Activated CD8-positive, alpha-beta memory T cell treated with anti-CD3 and anti-CD28 coated beads for 36 hours (primary cell): ENCODE data around the gene NME7. TPM values are rescaled to one million over a fixed set of nuclear protein-coding genes. Genes with fewer than 3 reads are reported as not detected.

ENCODE experiments used
- CTCF ChIA-PET: fragments of 350-600 bp; sonication (Branson Sonifier 250); formaldehyde crosslinking; loops from one replicate; lab custom pipeline; 2021; ENCODE audit warnings: antibody characterized with exemption; lab: Charles Lee
- POLR2A ChIA-PET: fragments of 350-600 bp; sonication (Branson Sonifier 250); formaldehyde crosslinking; loops from one replicate; lab custom pipeline; 2021; ENCODE audit warnings: antibody characterized with exemption; lab: Charles Lee
- total RNA-seq, 2 experiments: library from RNA; stranded (reverse); gene quantifications; one replicate each; pipeline ENCODE4 v1.2.3, GENCODE V29; 2021

The NME7 gene
- total RNA-seq, 2 experiments from 2014 or later, result 25.4 to 27.0 TPM

GRCh38 chr1:169105087-169105433, 262.5 kb downstream of the NME7 start:
- ChIA-PET POLR2A (no interaction called here), CTCF (interaction anchor here (1.4 kb wide), 1 partner anchor 10 kb away, joined by 5 read pairs; no protein-coding TSS in a partner anchor)

GRCh38 chr1:169103480-169103893, 264.1 kb downstream of the NME7 start:
- POLR2A ChIA-PET, result no interaction called here
- CTCF ChIA-PET, result no interaction called here

GRCh38 chr1:169103002-169103401, 264.6 kb downstream of the NME7 start:
- ChIA-PET POLR2A (no interaction called here), CTCF (no interaction called here)

GRCh38 chr1:169102567-169102966, 265.0 kb downstream of the NME7 start:
- ChIA-PET CTCF (no interaction called here), POLR2A (no interaction called here)

DNA sequence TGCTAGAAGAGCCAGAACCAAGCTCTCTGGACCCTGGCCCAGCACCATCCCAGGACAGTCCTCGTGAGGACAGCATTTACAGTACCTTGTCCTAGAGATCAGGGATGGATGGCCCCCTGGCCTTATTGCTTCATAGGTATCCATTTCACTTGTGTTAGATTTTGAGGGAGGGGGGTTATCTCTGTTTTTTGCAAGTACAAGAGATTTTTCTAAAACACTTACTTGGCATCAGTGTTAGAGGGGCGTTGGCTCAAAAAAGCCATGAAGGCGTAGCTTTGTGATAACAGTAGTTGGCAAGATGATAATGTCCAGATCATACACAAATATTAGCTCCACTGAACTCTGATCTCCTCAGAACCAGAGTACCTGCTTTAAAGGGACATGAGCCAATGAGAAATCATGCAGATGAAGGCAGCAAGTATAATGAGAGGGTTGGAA, 266.9 kb downstream of the NME7 start:
- CTCF ChIA-PET, result no interaction called here
- POLR2A ChIA-PET, result no interaction called here

- ChIA-PET CTCF (no interaction called here), POLR2A (no interaction called here)
Observed at GRCh38 chr1:169100208-169100607, 267.4 kb downstream of the NME7 start.

DNA sequence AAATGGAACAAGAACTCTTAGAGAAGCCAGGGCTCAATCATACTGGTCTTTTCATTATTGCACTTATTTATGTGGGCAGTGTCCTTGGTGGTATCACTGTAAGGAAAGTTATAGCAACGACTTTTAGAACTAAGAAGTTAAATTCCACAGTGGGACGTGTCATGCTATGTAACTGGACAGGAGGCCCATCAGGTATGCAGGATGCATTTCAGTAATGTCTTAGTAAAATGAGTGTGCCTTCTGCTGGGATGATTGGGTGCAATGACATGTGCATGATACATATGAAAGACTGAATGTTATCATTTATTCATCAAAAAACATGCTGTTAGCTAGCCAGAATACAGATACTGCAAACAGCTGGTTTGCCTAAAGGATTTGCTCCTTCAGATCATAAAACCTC, 268.0 kb downstream of the NME7 start:
- ChIA-PET POLR2A (no interaction called here), CTCF (no interaction called here)

GRCh38 chr1:169098380-169098779, 269.2 kb downstream of the NME7 start:
- ChIA-PET CTCF (no interaction called here), POLR2A (no interaction called here)

DNA sequence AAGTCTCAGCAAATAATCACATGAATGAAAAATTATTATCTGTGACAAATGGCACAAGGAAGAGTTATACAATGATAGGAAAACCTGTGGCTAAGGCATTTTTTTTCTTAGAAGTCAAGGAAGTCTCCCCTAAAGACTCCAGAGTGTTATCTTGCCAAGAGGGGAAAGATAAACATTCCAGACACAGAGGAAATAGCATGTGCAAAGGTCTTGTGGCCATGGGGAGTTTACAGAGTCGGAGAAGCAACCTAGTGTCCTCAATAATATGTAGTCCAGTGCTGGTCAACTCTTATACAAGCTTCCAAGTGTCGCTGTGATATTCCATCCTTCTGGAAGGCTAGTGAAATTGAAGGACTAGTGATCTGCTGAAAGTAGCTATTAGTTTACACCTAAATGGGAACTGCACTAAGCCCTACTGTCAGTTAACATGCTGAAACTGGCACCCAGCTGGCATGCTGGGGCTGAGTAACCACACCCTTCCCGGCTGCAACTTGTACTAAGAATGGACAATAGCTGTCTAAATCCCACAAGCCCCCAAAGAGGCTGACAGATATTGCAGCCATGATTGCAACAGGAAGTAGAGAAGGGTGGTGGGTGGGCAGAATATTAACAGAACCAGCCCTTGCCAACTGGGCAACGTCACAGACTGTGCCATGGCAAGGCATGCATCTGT, 272.6 kb downstream of the NME7 start:
- ChIA-PET CTCF (interaction anchor here (1.5 kb wide), 1 partner anchor 11 kb away, joined by 5 read pairs; no protein-coding TSS in a partner anchor), POLR2A (no interaction called here)

DNA sequence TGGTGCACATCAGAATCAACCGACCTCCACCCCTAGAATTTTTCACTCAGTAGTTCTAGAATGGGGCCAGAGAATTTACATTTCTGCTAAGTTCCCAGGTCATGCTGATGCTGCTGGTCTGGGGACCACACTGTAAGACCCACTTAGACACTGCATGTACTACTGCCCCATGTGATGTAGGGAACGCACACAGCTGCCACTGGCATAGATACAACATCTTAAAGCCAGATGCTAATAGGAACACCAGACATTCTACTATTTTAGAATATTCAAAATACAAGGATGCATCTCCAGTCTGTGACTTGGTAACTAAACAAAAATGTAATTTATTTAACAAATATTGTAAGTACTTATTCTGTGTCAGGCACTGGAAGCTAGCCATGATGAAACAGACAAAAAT, 275.2 kb downstream of the NME7 start:
- CTCF ChIA-PET, result no interaction called here
- POLR2A ChIA-PET, result no interaction called here

GRCh38 chr1:169091480-169091941, 276.1 kb downstream of the NME7 start:
- ChIA-PET POLR2A (no interaction called here), CTCF (no interaction called here)

DNA sequence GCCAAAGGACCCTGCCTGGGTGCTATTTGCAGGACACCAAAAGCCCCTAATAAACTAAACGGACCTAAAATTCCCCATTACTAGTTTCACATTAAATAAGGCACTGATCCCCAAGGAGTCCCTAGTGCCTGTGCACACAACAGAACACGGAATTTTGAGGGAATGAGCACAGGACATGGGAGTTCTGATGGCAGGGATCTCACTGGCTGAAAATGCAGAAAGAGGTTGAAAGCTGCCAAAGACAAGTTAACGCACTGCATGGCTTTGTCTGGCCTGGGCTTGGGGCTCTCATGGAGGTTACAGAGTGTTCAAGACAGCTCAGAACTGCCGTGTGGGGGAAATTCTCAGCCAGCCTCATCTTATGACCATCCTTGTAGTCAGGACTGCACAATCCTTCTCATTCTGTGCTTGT, 276.7 kb downstream of the NME7 start:
- ChIA-PET POLR2A (no interaction called here), CTCF (interaction anchor here (2.0 kb wide), 1 partner anchor 12 kb away, joined by 6 read pairs; no protein-coding TSS in a partner anchor)

DNA sequence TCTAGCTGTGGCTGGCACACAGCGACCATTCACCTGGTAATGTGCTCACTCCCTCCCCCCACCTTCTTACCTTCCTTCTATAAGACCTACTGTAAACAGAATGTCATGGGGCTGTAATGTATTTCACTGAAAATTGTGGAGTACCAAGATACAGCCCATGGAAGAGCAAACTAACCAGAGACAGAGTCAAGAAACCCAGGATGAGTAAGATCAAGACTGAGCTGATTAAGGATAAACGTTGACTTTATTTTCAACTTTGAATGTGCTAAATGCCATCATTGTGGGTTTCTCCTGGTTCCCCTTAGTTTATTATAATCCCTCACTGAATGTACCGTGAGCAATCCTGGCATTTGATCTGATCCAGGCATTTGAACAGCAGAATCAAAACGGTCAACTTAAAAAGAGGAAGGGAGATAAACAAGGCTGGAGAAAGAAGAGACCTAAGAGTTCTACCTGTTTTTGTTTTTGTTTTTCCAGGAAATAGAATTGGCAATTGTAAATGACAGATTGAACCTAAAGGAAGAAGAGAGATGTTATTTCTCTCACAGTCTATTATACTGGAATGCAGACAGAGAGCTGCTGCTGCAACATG, 277.2 kb downstream of the NME7 start:
- CTCF ChIA-PET, result interaction anchor here (2.0 kb wide), 1 partner anchor 11 kb away, joined by 6 read pairs; no protein-coding TSS in a partner anchor

DNA sequence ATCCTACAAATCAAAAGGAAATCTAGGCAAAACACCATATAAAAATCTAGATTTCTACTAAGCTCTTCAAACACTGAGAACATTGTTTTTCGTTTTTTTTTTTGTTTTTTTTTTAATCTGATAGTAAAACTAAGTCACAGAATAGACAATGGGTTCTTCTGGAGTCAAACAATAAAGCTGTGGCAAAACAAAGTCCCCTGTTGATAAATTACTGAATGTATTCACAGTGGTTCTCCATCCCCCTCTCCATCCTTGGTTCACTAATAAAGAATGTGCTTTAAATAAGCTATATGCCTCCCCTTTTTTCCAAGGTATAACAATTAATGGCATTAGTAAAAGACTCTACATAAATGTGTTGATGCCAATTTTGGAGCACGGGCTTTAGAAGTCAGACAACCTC, 277.8 kb downstream of the NME7 start:
- ChIA-PET POLR2A (interaction anchor here (0.6 kb wide), 1 partner anchor 23 kb away, joined by 5 read pairs; no protein-coding TSS in a partner anchor), CTCF (interaction anchor here (2.0 kb wide), 1 partner anchor 11 kb away, joined by 6 read pairs; no protein-coding TSS in a partner anchor)

More for the DNA sequence above, 277.2 kb downstream of the NME7 start:
- POLR2A ChIA-PET, result no interaction called here

GRCh38 chr1:169087876-169088275, 279.7 kb downstream of the NME7 start:
- ChIA-PET CTCF (interaction anchor here (1.1 kb wide), 1 partner anchor 484 kb away, joined by 3 read pairs; no protein-coding TSS in a partner anchor), POLR2A (no interaction called here)

- CTCF ChIA-PET, result interaction anchor here (1.1 kb wide), 1 partner anchor 483 kb away, joined by 3 read pairs; no protein-coding TSS in a partner anchor
- POLR2A ChIA-PET, result no interaction called here
Observed at GRCh38 chr1:169086603-169087455, 280.8 kb downstream of the NME7 start.

- CTCF ChIA-PET, result no interaction called here
- POLR2A ChIA-PET, result no interaction called here
Observed at GRCh38 chr1:169085911-169086310, 281.7 kb downstream of the NME7 start.
